ENCODE data around the gene CALHM5. TPM values are rescaled to one million over a fixed set of nuclear protein-coding genes. Genes with fewer than 3 reads are reported as not detected.
"Not testable (repeated sequence)": the region's sequence is repeated elsewhere in the genome, so short reads cannot be mapped to it uniquely, and the experiment has no call there.

CALHM5 gene
- total and polyA plus RNA-seq, 9 of the 15 experiments (the other 6 are each of a cell fraction or from before 2014, with no cell fraction given), result under 0.01 to 0.05 (median 0.02) TPM; not detected in 2

DNA sequence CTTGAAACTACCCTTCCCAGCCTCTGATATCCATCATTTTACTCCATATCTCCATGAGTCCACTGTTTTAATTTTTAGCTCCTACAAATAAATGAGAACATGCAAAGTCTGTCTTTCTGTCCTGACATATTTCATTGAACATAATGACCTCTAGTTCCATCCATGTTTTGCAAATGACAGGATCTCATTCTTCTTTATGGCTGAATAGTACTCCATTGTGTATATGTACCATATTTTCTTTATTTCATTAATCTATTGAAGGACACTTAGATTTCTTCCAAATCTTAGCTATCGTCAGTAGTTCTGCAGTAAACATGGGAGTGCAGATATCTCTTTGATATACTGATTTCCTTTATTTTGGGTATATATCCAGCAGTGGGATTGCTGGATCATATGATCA is 16.3 kb upstream of the CALHM5 start:
- DNase-seq (ENCODE audit: extremely low read depth in 1 of 4, low spot score in 3 of 4); POLR2A ChIA-PET; FAIRE-seq; H3K4me3 ChIP-seq; H3K27me3 ChIP-seq (ENCODE audit: control insufficient read depth in 2 of 2, insufficient read depth in 2 of 2, low read length in 2 of 2); H3K4me2 ChIP-seq (ENCODE audit: insufficient read depth, low read length); H3K36me3 ChIP-seq (ENCODE audit: control insufficient read depth, insufficient read depth, low read length); H3K9me3 ChIP-seq (replicated peaks; ENCODE audit: control insufficient read depth, insufficient read depth, low read depth, low read length); H3K79me2 ChIP-seq (ENCODE audit: control insufficient read depth, insufficient read depth, low read length); ATAC-seq; intact Hi-C loops (cut with micrococcal nuclease); H2AFZ ChIP-seq (ENCODE audit: low read depth, low read length); BruUV-seq (replicated peaks); H3K9me1 ChIP-seq (ENCODE audit: control insufficient read depth, insufficient read depth, low read length); H3K9ac ChIP-seq (ENCODE audit: insufficient read depth in 1 of 2, low read depth in 2 of 2, low read length in 2 of 2); in situ Hi-C loops (cut with MboI); H3K27ac ChIP-seq (ENCODE audit: extremely low read depth, low read depth, low read length); CTCF ChIA-PET (ENCODE audit: low intra/inter-chr PET ratio); H4K20me1 ChIP-seq (replicated peaks; ENCODE audit: control insufficient read depth, insufficient read depth, low read length): not testable (repeated sequence)
- H3K4me1 ChIP-seq (replicated peaks in 1 of 2; ENCODE audit: control insufficient read depth in 2 of 2, insufficient read depth in 2 of 2, low read length in 2 of 2), result peaks cover 0 to 11% of the 10 kb centered on the region in 2 experiments; a peak in 3 of 5 replicates
- 50% methylated on average over 1 of the region's 1 CpG for WGBS (ENCODE audit: insufficient coverage, low coverage, missing lambda C conversion rate)
- peak; percentile 63 for TF ChIP-seq ZNF146 (CRISPR knock-in tag; IDR thresholded peaks at IDR 0.05; ENCODE audit: unreplicated experiment)

DNA sequence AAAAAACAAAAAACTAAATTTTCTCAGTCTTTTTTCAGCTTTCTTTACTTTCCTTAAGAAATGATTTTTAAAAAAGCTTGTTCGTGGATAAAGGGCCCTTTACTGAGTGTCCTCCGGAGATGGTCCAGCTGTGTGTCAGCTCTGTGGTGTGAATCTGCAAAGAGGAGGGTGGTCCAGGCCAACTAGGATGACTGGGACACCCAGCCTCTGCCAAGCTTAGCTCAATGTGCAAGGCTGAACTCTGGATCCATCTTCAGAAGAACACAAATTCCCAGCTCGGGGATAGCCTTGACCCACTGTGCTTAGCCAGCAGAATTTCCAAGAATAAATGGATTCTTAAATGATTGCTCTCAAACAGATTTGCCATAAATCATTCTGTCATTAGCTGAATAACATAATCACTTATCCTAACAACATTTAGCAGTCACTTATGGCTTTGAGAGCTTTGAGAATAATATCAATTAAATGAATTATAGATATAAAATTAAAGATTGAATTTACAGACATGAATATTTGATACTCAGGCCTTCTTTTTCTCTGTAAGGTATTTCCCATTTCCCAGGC is 14.2 kb upstream of the CALHM5 start:
- CTCF ChIA-PET (ENCODE audit: low intra/inter-chr PET ratio), result no interaction called here
- no peak overlapping the region for H3K4me3 ChIP-seq
- no peaks in the 10 kb centered on the region for H3K79me2 ChIP-seq (ENCODE audit: control insufficient read depth, insufficient read depth, low read length)
- no peaks in the 10 kb centered on the region for H3K36me3 ChIP-seq (ENCODE audit: control insufficient read depth, insufficient read depth, low read length)
- no TSS peak for BruUV-seq (replicated peaks)
- no peak for FAIRE-seq
- H3K9me1 ChIP-seq (ENCODE audit: control insufficient read depth, insufficient read depth, low read length), result no peaks in the 10 kb centered on the region
- no peak for DNase-seq (ENCODE audit: extremely low read depth in 1 of 4, low spot score in 3 of 4)
- no peak overlapping the region for H3K9ac ChIP-seq (ENCODE audit: insufficient read depth in 1 of 2, low read depth in 2 of 2, low read length in 2 of 2)
- intact Hi-C loops (cut with micrococcal nuclease), result no loop called here
- peaks cover 9 to 10% of the 10 kb centered on the region in 2 experiments; a peak in 4 of 5 replicates for H3K4me1 ChIP-seq (replicated peaks in 1 of 2; ENCODE audit: control insufficient read depth in 2 of 2, insufficient read depth in 2 of 2, low read length in 2 of 2)
- no peak overlapping the region for H3K27ac ChIP-seq (ENCODE audit: extremely low read depth, low read depth, low read length)
- no peak for ATAC-seq
- H3K4me2 ChIP-seq (ENCODE audit: insufficient read depth, low read length), result no peak overlapping the region
- no peaks in the 10 kb centered on the region for H3K9me3 ChIP-seq (replicated peaks; ENCODE audit: control insufficient read depth, insufficient read depth, low read depth, low read length)
- WGBS (ENCODE audit: insufficient coverage, low coverage, missing lambda C conversion rate), result 3% methylated on average over 3 of the region's 3 CpGs
- no peaks in the 10 kb centered on the region for H4K20me1 ChIP-seq (replicated peaks; ENCODE audit: control insufficient read depth, insufficient read depth, low read length)
- POLR2A ChIA-PET, result interaction anchor here (1.2 kb wide), 1 partner anchor 70 kb away, joined by 3 read pairs; no protein-coding TSS in a partner anchor
- in situ Hi-C loops (cut with MboI), result no loop called here
- H2AFZ ChIP-seq (ENCODE audit: low read depth, low read length), result no peak overlapping the region
- no peaks in the 10 kb centered on the region for H3K27me3 ChIP-seq (ENCODE audit: control insufficient read depth in 2 of 2, insufficient read depth in 2 of 2, low read length in 2 of 2)
- TF ChIP-seq, protein P1, sequence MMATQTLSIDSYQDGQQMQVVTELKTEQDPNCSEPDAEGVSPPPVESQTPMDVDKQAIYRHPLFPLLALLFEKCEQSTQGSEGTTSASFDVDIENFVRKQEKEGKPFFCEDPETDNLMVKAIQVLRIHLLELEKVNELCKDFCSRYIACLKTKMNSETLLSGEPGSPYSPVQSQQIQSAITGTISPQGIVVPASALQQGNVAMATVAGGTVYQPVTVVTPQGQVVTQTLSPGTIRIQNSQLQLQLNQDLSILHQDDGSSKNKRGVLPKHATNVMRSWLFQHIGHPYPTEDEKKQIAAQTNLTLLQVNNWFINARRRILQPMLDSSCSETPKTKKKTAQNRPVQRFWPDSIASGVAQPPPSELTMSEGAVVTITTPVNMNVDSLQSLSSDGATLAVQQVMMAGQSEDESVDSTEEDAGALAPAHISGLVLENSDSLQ (IDR thresholded peaks at IDR 0.05), result peak; percentile 62
- no peak for TF ChIP-seq ZNF311 (CRISPR knock-in tag; IDR thresholded peaks at IDR 0.05)
- TF ChIP-seq HDAC3 (IDR thresholded peaks at IDR 0.05; ENCODE audit: borderline replicate concordance, partially characterized antibody), result no peak
- TF ChIP-seq, protein P2, sequence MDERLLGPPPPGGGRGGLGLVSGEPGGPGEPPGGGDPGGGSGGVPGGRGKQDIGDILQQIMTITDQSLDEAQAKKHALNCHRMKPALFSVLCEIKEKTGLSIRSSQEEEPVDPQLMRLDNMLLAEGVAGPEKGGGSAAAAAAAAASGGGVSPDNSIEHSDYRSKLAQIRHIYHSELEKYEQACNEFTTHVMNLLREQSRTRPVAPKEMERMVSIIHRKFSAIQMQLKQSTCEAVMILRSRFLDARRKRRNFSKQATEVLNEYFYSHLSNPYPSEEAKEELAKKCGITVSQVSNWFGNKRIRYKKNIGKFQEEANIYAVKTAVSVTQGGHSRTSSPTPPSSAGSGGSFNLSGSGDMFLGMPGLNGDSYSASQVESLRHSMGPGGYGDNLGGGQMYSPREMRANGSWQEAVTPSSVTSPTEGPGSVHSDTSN (CRISPR knock-in tag; IDR thresholded peaks at IDR 0.05; ENCODE audit: low read depth), result no peak
- TF ChIP-seq, protein P2 (tag; conservative IDR thresholded peaks at IDR 0.05; ENCODE audit: low read depth), result 0 out of 2 replicates have a peak, but pooled peaks have one; percentile 40
- no peak for TF ChIP-seq DPF2 (IDR thresholded peaks at IDR 0.05)
- TF ChIP-seq ZNF644 (tag; IDR thresholded peaks at IDR 0.05; ENCODE audit: low read depth), result no peak
- no peak for TF ChIP-seq TGIF2 (CRISPR knock-in tag; IDR thresholded peaks at IDR 0.05)
- peak; percentile 38 for TF ChIP-seq MEIS2 (IDR thresholded peaks at IDR 0.05; ENCODE audit: partially characterized antibody)
- TF ChIP-seq MXI1 (IDR thresholded peaks at IDR 0.05; ENCODE audit: low read depth, low read length), result no peak
